ENCODE data around the gene PDE10A. TPM values are rescaled to one million over a fixed set of nuclear protein-coding genes. Genes with fewer than 3 reads are reported as not detected.

PDE10A gene
- total and polyA plus RNA-seq, 2 of the 8 experiments (the other 6 are each of a cell fraction or from before 2014, with no cell fraction given), result 1.1 to 2.4 TPM

DNA sequence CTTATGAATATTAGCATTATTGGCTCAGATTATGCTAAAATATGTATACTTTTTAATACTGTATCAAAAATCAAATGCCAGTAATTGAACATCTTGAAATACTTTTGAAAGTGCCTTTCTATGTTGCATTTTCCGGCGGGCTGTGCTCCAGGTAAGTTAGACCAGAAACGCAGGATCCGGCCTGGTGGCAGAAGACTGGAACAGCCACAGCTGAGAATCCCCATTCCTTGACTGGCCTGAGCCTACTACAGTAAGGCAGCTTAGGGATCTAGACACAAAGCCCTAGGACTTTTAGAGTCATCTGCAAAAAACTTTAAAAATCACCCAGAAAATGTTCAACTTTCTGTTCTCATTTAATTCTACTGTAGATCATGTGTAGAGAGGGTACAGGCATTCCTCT lies 214.8 kb downstream of the PDE10A start:
- no peaks in the 10 kb centered on the region for H3K79me2 ChIP-seq (ENCODE audit: control insufficient read depth in 1 of 2, insufficient read depth in 2 of 2, low read length in 2 of 2)
- peaks cover 5 to 9% of the 10 kb centered on the region in 2 experiments for H3K9me3 ChIP-seq (ENCODE audit: insufficient read depth in 2 of 2, low read depth in 1 of 2, low read length in 1 of 2)
- no peaks in the 10 kb centered on the region for H3K27me3 ChIP-seq (replicated peaks in 1 of 4; ENCODE audit: control insufficient read depth in 3 of 4, extremely low read depth in 1 of 4, insufficient read depth in 3 of 4, low read length in 3 of 4)
- H3K14ac ChIP-seq (ENCODE audit: insufficient read length), result no peak overlapping the region
- no peak overlapping the region for H2BK5ac ChIP-seq (ENCODE audit: low read depth, low read length)
- DNase-seq (ENCODE audit: low read depth in 1 of 2, low spot score in 2 of 2), result no peak
- 92% methylated on average over 4 of the region's 4 CpGs; no CpG with 5 or more reads in 1 of the 2 experiments for WGBS, 2 experiments (ENCODE audit: extremely low coverage in 1 of 2, insufficient coverage in 1 of 2, insufficient read length in 1 of 2, insufficient replicate concordance in 2 of 2, low coverage in 1 of 2, low lambda C conversion rate in 2 of 2, missing lambda C conversion rate in 1 of 2)
- no peaks in the 10 kb centered on the region for H4K20me1 ChIP-seq (replicated peaks in 1 of 2; ENCODE audit: control insufficient read depth in 1 of 2, insufficient read depth in 2 of 2, low read length in 2 of 2)
- H2BK20ac ChIP-seq (ENCODE audit: low read length), result no peak overlapping the region
- TF ChIP-seq RAD21 (IDR thresholded peaks at IDR 0.05 in 1 of 2, conservative IDR thresholded peaks at IDR 0.05 in 1 of 2; ENCODE audit: low read depth in 2 of 2, low read length in 2 of 2) (peak in 1 of 2 experiments; percentile 26; a peak in 1 of 4 replicates), RNF2 (IDR thresholded peaks at IDR 0.05; ENCODE audit: borderline replicate concordance, low read depth, low read length, missing control alignments, poor library complexity, severe bottlenecking) (no peak)
- TF ChIP-seq, protein P1, sequence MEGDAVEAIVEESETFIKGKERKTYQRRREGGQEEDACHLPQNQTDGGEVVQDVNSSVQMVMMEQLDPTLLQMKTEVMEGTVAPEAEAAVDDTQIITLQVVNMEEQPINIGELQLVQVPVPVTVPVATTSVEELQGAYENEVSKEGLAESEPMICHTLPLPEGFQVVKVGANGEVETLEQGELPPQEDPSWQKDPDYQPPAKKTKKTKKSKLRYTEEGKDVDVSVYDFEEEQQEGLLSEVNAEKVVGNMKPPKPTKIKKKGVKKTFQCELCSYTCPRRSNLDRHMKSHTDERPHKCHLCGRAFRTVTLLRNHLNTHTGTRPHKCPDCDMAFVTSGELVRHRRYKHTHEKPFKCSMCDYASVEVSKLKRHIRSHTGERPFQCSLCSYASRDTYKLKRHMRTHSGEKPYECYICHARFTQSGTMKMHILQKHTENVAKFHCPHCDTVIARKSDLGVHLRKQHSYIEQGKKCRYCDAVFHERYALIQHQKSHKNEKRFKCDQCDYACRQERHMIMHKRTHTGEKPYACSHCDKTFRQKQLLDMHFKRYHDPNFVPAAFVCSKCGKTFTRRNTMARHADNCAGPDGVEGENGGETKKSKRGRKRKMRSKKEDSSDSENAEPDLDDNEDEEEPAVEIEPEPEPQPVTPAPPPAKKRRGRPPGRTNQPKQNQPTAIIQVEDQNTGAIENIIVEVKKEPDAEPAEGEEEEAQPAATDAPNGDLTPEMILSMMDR (IDR thresholded peaks at IDR 0.05; ENCODE audit: control extremely low read depth in 1 of 3, insufficient read depth in 1 of 3, low read depth in 1 of 3, low read length in 3 of 3), result peak in 2 of 3 experiments; percentile 27 to 36; a peak in 2 of 4 replicates
- no peaks in the 10 kb centered on the region for H3K79me1 ChIP-seq (ENCODE audit: low read depth, low read length)
- no peak overlapping the region for H2AK5ac ChIP-seq (ENCODE audit: low read depth, low read length)
- H3K36me3 ChIP-seq (ENCODE audit: control insufficient read depth in 2 of 4, insufficient read depth in 4 of 4, low read length in 3 of 4), result no peaks in the 10 kb centered on the region; a peak in 1 of 8 replicates
- no peak overlapping the region for H4K91ac ChIP-seq (replicated peaks; ENCODE audit: insufficient read length, low read length)
- H3K18ac ChIP-seq (ENCODE audit: extremely low read depth, low read length), result no peak overlapping the region
- H3K23ac ChIP-seq (ENCODE audit: insufficient read length), result no peak overlapping the region
- H4K8ac ChIP-seq (ENCODE audit: extremely low read depth, insufficient read depth, low read length), result no peak overlapping the region
- FAIRE-seq, result peak; percentile 42
- no peak overlapping the region for H4K5ac ChIP-seq (ENCODE audit: insufficient read length, low read depth, low read length)
- no peaks in the 10 kb centered on the region for H3K23me2 ChIP-seq (ENCODE audit: low read depth, low read length)
- H2BK15ac ChIP-seq (ENCODE audit: low read length), result no peak overlapping the region
- ChIA-PET POLR2A (ENCODE audit: partially characterized antibody) (no interaction called here), CTCF (ENCODE audit: partially characterized antibody) (interaction anchor here (1.0 to 3.3 kb wide), 7 partner anchors 8 to 436 kb away, joined by 3 to 24 read pairs (median 3); no protein-coding TSS in a partner anchor)
- no peak overlapping the region for H3K56ac ChIP-seq (replicated peaks; ENCODE audit: insufficient read length, low read depth, low read length)
- H3K4me3 ChIP-seq (ENCODE audit: extremely low read depth in 1 of 4, insufficient read depth in 2 of 4, low read depth in 3 of 4, low read length in 4 of 4), result no peak overlapping the region
- H3K4me1 ChIP-seq (replicated peaks in 1 of 4; ENCODE audit: control insufficient read depth in 3 of 4, insufficient read depth in 4 of 4, low read length in 3 of 4), result no peaks in the 10 kb centered on the region
- H3K27ac ChIP-seq (ENCODE audit: low read depth, low read length), result no peak overlapping the region
- H2BK12ac ChIP-seq (ENCODE audit: low read depth, low read length), result no peak overlapping the region
- no peak overlapping the region for H2BK120ac ChIP-seq (replicated peaks; ENCODE audit: low read depth, low read length)
- no peak overlapping the region for H3K4me2 ChIP-seq (ENCODE audit: insufficient read depth in 1 of 2, low read depth in 2 of 2, low read length in 2 of 2)
- no peak overlapping the region for H3K9ac ChIP-seq (replicated peaks in 1 of 4; ENCODE audit: extremely low read depth in 1 of 4, low read depth in 3 of 4, low read length in 3 of 4)
- no peak overlapping the region for H3K4ac ChIP-seq (replicated peaks; ENCODE audit: insufficient read length, low read depth, low read length)
- H2AFZ ChIP-seq (ENCODE audit: low read length), result no peak overlapping the region
